SHP77 treated with DMSO at 0.1 percent for 48 hours (cell line): ENCODE measurements around the gene PLA2G2F.

ENCODE experiments used
- DNase-seq: peaks from one replicate; lab custom pipeline; 2025; lab: John Stamatoyannopoulos, UW

The PLA2G2F gene

GRCh38 chr1:20143318-20143717, 4.2 kb downstream of the PLA2G2F start:
- no peak for DNase-seq

- DNase-seq, result no peak
Observed at GRCh38 chr1:20143734-20144565, 4.8 kb downstream of the PLA2G2F start.

- DNase-seq, result no peak
Observed at GRCh38 chr1:20147846-20148570, 8.9 kb downstream of the PLA2G2F start.

DNA sequence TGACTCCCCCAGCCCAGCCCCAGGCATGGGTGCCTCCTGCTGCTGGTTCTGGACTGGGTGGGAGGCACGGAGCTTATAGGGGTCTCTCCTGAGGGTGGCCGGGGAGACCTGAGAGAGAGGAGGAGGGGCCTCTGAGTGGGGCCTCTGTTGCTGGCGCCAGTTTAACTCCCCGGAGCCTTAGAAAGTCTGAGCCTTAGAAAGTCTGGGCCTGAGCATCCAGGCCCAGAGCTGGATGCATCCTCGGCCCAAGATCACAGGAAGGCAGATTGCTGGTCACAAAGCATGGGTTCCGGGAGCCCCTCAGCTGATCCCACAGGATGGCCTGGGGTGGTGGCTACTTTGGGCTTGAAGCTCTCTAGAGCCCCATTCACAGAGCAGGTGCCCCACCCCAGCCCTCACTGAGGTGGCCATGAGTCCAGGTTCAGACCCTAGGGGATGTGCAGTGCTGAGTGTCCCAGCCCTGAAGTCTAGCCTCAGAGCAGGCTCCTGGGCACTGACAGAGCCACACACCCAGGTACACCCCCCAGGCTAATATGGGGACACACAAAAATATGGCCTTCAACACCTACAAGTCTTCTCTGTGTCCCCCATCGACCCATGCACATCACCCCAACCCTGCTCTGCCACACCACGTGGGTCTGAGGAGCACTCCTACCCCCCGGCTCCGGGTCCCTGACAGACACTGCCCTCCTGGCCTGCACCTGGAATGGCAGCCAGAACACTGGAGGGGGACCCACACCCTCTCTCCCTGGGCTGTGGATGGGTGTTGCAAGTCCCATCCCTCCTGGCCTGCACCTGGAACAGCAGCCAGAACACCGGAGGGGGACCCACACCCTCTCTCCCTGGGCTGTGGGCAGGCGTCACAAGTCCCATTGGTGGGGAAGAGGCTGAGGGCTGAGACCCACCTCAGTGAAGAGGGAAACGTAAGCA, 9.7 kb downstream of the PLA2G2F start:
- DNase-seq, result no peak

DNA sequence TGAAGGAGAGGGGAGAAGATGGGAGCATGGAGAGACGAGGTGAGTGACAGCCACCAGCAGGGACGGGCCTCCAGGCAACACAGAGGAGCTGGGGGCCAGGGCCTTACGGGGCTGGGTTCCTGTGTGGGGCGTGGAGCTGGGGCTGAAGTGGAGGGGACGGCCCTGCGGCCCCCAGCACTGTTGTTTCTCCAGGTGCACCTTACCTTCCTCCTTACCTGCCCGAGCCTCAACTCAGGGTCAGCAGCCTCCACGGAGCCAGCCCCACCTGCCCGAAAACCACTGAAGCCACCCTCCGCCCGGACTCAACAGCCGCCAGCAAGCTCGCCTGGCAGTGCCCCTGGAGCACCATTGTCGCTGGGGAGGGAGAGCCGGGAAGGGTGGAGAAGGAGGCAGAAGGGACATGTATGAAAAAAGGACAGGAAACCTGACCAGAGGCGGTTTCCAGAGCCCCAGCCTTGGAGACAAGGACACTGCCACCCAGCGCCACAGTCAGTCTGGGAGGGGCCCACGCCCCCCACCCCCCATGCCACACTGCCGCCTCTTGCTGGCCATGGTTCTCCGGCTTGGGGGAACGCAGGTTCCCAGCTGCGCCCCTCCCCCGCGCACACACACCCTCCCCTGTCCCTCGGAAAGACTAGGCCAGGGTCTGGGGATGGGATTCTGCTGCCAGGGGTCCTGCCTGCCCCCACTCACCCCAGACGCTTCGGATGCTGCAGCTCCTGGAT, 10.6 kb downstream of the PLA2G2F start:
- DNase-seq, result no peak

GRCh38 chr1:20150326-20150705, 11.2 kb downstream of the PLA2G2F start:
- DNase-seq, result no peak

GRCh38 chr1:20150969-20151368, 11.8 kb downstream of the PLA2G2F start:
- DNase-seq, result no peak

- DNase-seq, result peak; percentile 6
Observed at GRCh38 chr1:20151906-20152598, 12.9 kb downstream of the PLA2G2F start.

DNA sequence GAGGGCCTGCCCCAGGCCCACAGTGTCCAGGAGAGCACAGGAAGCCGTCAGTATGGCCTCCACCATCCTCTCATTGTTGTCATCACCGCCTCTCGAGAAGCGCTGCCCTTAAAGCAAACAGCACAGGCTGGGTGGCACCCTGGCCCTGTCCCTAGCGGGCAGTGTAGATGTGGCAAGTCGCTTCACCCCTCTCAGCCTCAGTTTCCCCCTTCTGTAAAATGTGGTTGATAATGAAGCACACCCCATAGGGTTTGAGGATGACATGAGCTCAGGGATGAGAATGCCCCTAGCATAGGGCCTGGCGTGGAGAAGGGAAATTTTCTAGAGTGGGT, 13.4 kb downstream of the PLA2G2F start:
- no peak for DNase-seq

- no peak for DNase-seq
Observed at GRCh38 chr1:20153000-20153418, 13.9 kb downstream of the PLA2G2F start.

- no peak for DNase-seq
Observed at GRCh38 chr1:20154301-20154831, 15.2 kb downstream of the PLA2G2F start.

GRCh38 chr1:20158358-20159070, 19.4 kb downstream of the PLA2G2F start:
- no peak for DNase-seq

- DNase-seq, result no peak
Observed at GRCh38 chr1:20160034-20160433, 20.9 kb downstream of the PLA2G2F start.

- no peak for DNase-seq
Observed at GRCh38 chr1:20164694-20165202, 25.6 kb downstream of the PLA2G2F start.

DNA sequence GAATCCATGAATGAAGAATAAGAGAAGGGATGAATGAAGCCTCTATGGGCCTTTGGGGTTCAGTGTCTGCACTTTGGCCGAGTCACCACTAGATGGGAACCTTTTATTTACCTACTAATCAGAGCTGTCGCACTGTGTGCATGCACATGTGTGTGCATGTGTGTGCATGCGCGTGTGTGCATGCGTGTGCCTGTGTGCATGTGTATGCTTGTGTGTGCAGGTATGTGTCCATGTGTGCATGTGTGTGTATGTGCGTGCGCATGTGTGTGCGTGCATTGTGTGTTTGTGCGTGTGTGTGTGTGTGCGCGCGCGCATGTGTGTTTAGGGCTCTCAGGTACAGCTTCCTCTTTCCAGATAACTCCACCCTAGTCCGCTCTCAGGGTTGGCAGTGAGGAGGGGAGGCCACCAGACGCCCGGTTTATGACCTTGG, 26.4 kb downstream of the PLA2G2F start:
- DNase-seq, result no peak

DNA sequence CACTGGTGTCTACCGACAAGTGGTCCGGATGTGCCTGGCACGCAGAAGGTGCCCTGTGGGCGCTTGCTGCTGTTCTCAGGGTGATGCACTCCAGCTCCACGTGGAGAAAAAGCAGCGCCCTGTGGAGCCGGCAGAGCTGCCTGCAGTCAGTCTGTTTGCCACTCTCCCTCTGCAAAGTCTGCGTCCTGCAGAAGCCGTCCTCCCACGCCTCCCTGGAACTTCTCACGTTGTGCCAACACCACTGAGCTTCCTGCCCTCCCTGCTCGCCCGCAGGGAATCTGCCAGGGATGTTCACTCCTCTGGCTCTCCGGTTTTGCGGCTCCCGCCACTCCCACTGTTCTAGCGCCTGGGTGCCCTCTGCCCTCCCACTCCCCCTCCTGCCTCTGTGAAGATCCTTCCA, 26.9 kb downstream of the PLA2G2F start:
- DNase-seq, result no peak

GRCh38 chr1:20167126-20167525, 28.0 kb downstream of the PLA2G2F start:
- no peak for DNase-seq

DNA sequence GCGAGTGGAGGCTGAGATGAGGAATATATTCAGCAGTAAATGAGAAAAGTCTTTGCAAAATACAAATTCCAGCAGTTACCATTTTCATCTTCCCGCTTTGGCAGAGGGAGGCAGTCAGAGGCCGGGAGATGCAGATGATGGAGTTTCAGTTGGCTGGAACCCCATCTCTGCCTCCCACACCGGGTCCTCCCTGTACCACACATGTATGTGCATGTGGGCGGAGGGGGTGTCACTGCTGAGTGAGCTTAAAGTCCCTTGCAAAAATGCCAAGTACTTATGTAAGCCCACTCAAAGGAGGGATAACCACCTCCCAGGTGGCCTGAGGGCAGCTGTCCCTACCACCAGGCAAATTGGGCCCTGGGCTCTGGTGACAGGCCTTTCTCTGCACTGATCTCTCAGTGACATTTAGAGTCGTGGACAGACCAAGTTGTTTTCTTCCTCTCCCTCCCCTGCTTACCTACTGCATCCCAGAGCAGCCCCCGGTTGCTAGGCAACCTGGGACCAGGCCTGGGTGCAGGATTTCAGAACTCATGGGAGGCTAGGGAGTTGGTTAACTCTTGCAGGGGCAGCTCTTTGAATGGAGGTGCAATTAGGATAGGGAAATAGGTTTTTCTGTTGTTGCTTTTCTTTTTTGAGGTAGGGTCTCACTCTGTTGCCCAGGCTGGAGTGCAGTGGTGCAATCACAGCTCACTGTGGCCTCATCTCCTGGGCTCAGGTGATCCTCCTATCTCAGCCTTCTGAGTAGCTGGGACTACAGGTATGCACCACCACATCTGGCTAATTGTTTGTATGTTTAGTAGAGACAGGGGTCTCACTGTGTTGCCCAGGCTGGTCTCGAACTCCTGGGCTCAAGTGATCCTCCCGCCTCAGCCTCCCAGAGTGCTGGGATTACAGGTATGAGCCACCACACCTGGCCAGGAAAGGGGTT, 29.7 kb downstream of the PLA2G2F start:
- DNase-seq, result no peak

GRCh38 chr1:20169932-20170331, 30.8 kb downstream of the PLA2G2F start:
- no peak for DNase-seq
